ENCODE results near the gene SBSN. TPM values are rescaled to one million over a fixed set of nuclear protein-coding genes. Genes with fewer than 3 reads are reported as not detected.

Gene SBSN
- total and polyA plus RNA-seq, 2 donors (not counting 1 experiment from before 2014, with no cell fraction given) = not detected

- H3K9me3 ChIP-seq (ENCODE audit: control extremely low read depth in 1 of 3, control insufficient read depth in 2 of 3, insufficient read depth in 1 of 3, low read length in 2 of 3) = peaks cover 0 to 14% (median 0%) of the 10 kb centered on the region in 3 donors
- ATAC-seq (ENCODE audit: low read depth) = no peak
- no peak for TF ChIP-seq EZH2 (IDR thresholded peaks at IDR 0.05; ENCODE audit: borderline replicate concordance, insufficient read depth, low read depth, low read length, poor library complexity, severe bottlenecking)
- no peak for TF ChIP-seq CTCF (IDR thresholded peaks at IDR 0.05)
- no peaks in the 10 kb centered on the region for H3K36me3 ChIP-seq (replicated peaks in 1 of 2; ENCODE audit: control extremely low read depth in 1 of 2, control insufficient read depth in 1 of 2, extremely low read depth in 1 of 2, insufficient read depth in 2 of 2, low read length in 1 of 2)
- H3K27ac Mint-ChIP-seq = no peak overlapping the region
- no peaks in the 10 kb centered on the region for H4K20me1 ChIP-seq (ENCODE audit: control insufficient read depth, insufficient read depth, low read length, poor library complexity, severe bottlenecking)
- H3K9ac ChIP-seq (ENCODE audit: low read length) = no peak overlapping the region
- peaks cover 0 to 51% (median 10%) of the 10 kb centered on the region in 4 experiments for H3K27me3 ChIP-seq (replicated peaks in 1 of 4; ENCODE audit: control extremely low read depth in 1 of 4, control insufficient read depth in 3 of 4, insufficient read depth in 4 of 4, low read length in 3 of 4)
- peaks cover 23 to 24% of the 10 kb centered on the region in 2 donors for H3K4me1 ChIP-seq (ENCODE audit: control insufficient read depth in 2 of 2, insufficient read depth in 2 of 2, low read length in 2 of 2)
- H3K4me2 ChIP-seq (replicated peaks; ENCODE audit: low read depth, low read length, poor library complexity, severe bottlenecking) = no peak overlapping the region
- no peak overlapping the region for H3K4me3 Mint-ChIP-seq
- POLR2A ChIA-PET = no interaction called here
- no peak overlapping the region for H3K27ac ChIP-seq (ENCODE audit: low read length in 2 of 2)
- no peak for DNase-seq
- peaks cover 47% of the 10 kb centered on the region for H3K27me3 Mint-ChIP-seq
- H3K4me1 Mint-ChIP-seq = peaks cover 27% of the 10 kb centered on the region
- intact Hi-C loops (cut with micrococcal nuclease) = no loop called here
- CTCF ChIA-PET = no interaction called here
- WGBS (ENCODE audit: insufficient coverage) = 67% methylated on average over 4 of the region's 6 CpGs
- H2AFZ ChIP-seq (ENCODE audit: insufficient read depth, low read depth, low read length, poor library complexity, severe bottlenecking) = no peak overlapping the region
- no peaks in the 10 kb centered on the region for H3K9me3 Mint-ChIP-seq (ENCODE audit: insufficient read depth)
- H3K4me3 ChIP-seq (ENCODE audit: control extremely low read depth in 1 of 5, extremely low read depth in 1 of 5, insufficient read depth in 1 of 5, low read depth in 2 of 5, low read length in 4 of 5) = no peak overlapping the region
- H3K79me2 ChIP-seq (ENCODE audit: control insufficient read depth, insufficient read depth, low read length) = no peaks in the 10 kb centered on the region
These were observed 32.6 kb upstream of the SBSN start for GRCh38 chr19:35560677-35561076.

- ChIA-PET POLR2A (no interaction called here), CTCF (no interaction called here)
- H3K9me3 ChIP-seq (ENCODE audit: control extremely low read depth in 1 of 3, control insufficient read depth in 2 of 3, insufficient read depth in 1 of 3, low read length in 2 of 3) = peaks cover 0 to 14% (median 0%) of the 10 kb centered on the region in 3 donors
- 94% methylated on average over 14 of the region's 18 CpGs for WGBS (ENCODE audit: insufficient coverage)
- no peaks in the 10 kb centered on the region for H4K20me1 ChIP-seq (ENCODE audit: control insufficient read depth, insufficient read depth, low read length, poor library complexity, severe bottlenecking)
- no peak overlapping the region for H3K4me3 ChIP-seq (ENCODE audit: control extremely low read depth in 1 of 5, extremely low read depth in 1 of 5, insufficient read depth in 1 of 5, low read depth in 2 of 5, low read length in 4 of 5)
- no peaks in the 10 kb centered on the region for H3K79me2 ChIP-seq (ENCODE audit: control insufficient read depth, insufficient read depth, low read length)
- peaks cover 47% of the 10 kb centered on the region for H3K27me3 Mint-ChIP-seq
- H3K4me3 Mint-ChIP-seq = no peak overlapping the region
- peaks cover 23 to 24% of the 10 kb centered on the region in 2 donors for H3K4me1 ChIP-seq (ENCODE audit: control insufficient read depth in 2 of 2, insufficient read depth in 2 of 2, low read length in 2 of 2)
- peaks cover 0 to 51% (median 10%) of the 10 kb centered on the region in 4 experiments for H3K27me3 ChIP-seq (replicated peaks in 1 of 4; ENCODE audit: control extremely low read depth in 1 of 4, control insufficient read depth in 3 of 4, insufficient read depth in 4 of 4, low read length in 3 of 4)
- intact Hi-C loops (cut with micrococcal nuclease) = no loop called here
- DNase-seq (no peak), ATAC-seq (ENCODE audit: low read depth) (no peak)
- H3K9me3 Mint-ChIP-seq (ENCODE audit: insufficient read depth) = no peaks in the 10 kb centered on the region
- H3K9ac ChIP-seq (ENCODE audit: low read length) = no peak overlapping the region
- no peak overlapping the region for H3K27ac Mint-ChIP-seq
- no peak for TF ChIP-seq CTCF (IDR thresholded peaks at IDR 0.05)
- no peak for TF ChIP-seq EZH2 (IDR thresholded peaks at IDR 0.05; ENCODE audit: borderline replicate concordance, insufficient read depth, low read depth, low read length, poor library complexity, severe bottlenecking)
- no peaks in the 10 kb centered on the region for H3K36me3 ChIP-seq (replicated peaks in 1 of 2; ENCODE audit: control extremely low read depth in 1 of 2, control insufficient read depth in 1 of 2, extremely low read depth in 1 of 2, insufficient read depth in 2 of 2, low read length in 1 of 2)
- H3K4me2 ChIP-seq (replicated peaks; ENCODE audit: low read depth, low read length, poor library complexity, severe bottlenecking) = no peak overlapping the region
- H3K4me1 Mint-ChIP-seq = peaks cover 27% of the 10 kb centered on the region
- H2AFZ ChIP-seq (ENCODE audit: insufficient read depth, low read depth, low read length, poor library complexity, severe bottlenecking) = no peak overlapping the region
- H3K27ac ChIP-seq (ENCODE audit: low read length in 2 of 2) = no peak overlapping the region
These were observed 32.2 kb upstream of the SBSN start for GRCh38 chr19:35560271-35560670.

Measured in B cell (primary cell).